Common myeloid progenitor, CD34-positive (primary cell): ENCODE data around the gene FEM1A.

Experiments used
- CTCF ChIA-PET: fragments of 350-600 bp; sonication (Branson Sonifier 250); formaldehyde crosslinking; loops from one replicate; lab custom pipeline; 2021; ENCODE audit warnings: antibody characterized with exemption; lab: Charles Lee
- POLR2A ChIA-PET: fragments of 350-600 bp; sonication (Branson Sonifier 250); formaldehyde crosslinking; loops from one replicate; lab custom pipeline; 2021; ENCODE audit warnings: antibody characterized with exemption; lab: Charles Lee
- DNase-seq, 3 donors: peaks; one replicate each; pipeline versions ENCODE4 v3.0.0 to v3.0.0-alpha.2; 2013
- H3K27ac ChIP-seq, 2 experiments: 1 replicate in 1 of 2; 2 replicates in 1 of 2; pipeline ENCODE4 v1.7.0; 2013; ENCODE audit warnings: inconsistent platforms in 2 of 2, low read length in 2 of 2, mild to moderate bottlenecking in 2 of 2, low read depth in 1 of 2, moderate library complexity in 1 of 2; ENCODE audit not compliant: severe bottlenecking in 2 of 2, insufficient read depth in 1 of 2, poor library complexity in 1 of 2
- H3K27me3 ChIP-seq, 5 experiments: replicated peaks in 2 of 5; 1 replicate in 3 of 5; 2 replicates in 2 of 5; pipeline versions ENCODE4 v1.6.1 to v1.7.0; 2013; ENCODE audit warnings: low read length in 4 of 5, mild to moderate bottlenecking in 2 of 5, moderate library complexity in 2 of 5, inconsistent platforms in 1 of 5; ENCODE audit not compliant: insufficient read depth in 5 of 5, control insufficient read depth in 4 of 5
- H3K36me3 ChIP-seq, 4 experiments: 1 replicate in 2 of 4; 2 replicates in 2 of 4; pipeline versions ENCODE4 v1.6.1 to v1.7.0; 2013; ENCODE audit warnings: low read length in 3 of 4, control low read depth in 1 of 4, mild to moderate bottlenecking in 1 of 4; ENCODE audit not compliant: control insufficient read depth in 4 of 4, insufficient read depth in 4 of 4
- H3K4me1 ChIP-seq, 4 experiments: 1 replicate in 3 of 4; 2 replicates in 1 of 4; pipeline versions ENCODE4 v1.6.1 to v1.7.1; 2013; ENCODE audit warnings: low read length in 3 of 4, mild to moderate bottlenecking in 3 of 4, control low read depth in 1 of 4, inconsistent platforms in 1 of 4, moderate library complexity in 1 of 4; ENCODE audit not compliant: control insufficient read depth in 4 of 4, insufficient read depth in 4 of 4; ENCODE audit errors: control extremely low read depth in 1 of 4
- H3K4me3 ChIP-seq, 7 experiments: 1 replicate in 4 of 7; 2 replicates in 3 of 7; pipeline versions ENCODE4 v1.5.1 to v1.7.0; 2013; ENCODE audit warnings: mild to moderate bottlenecking in 7 of 7, low read length in 6 of 7, moderate library complexity in 6 of 7, inconsistent platforms in 2 of 7, low read depth in 2 of 7, control low read depth in 1 of 7; ENCODE audit not compliant: insufficient read depth in 4 of 7, control insufficient read depth in 1 of 7; ENCODE audit errors: extremely low read depth in 1 of 7
- H3K9me3 ChIP-seq, 5 experiments: 1 replicate in 4 of 5; 2 replicates in 1 of 5; pipeline versions ENCODE4 v1.6.1 to v1.7.1; 2013; ENCODE audit warnings: low read length in 4 of 5, mild to moderate bottlenecking in 2 of 5, inconsistent platforms in 1 of 5, low read depth in 1 of 5, moderate library complexity in 1 of 5; ENCODE audit not compliant: control insufficient read depth in 4 of 5, insufficient read depth in 2 of 5; ENCODE audit errors: control extremely low read depth in 1 of 5
- WGBS: methylation state at CpG from one replicate; pipeline ENCODE4 v1.1.5; 2013; ENCODE audit not compliant: insufficient coverage; 5-methylcytosine and 5-hydroxymethylcytosine counted together

The FEM1A gene

GRCh38 chr19:4806384-4806783, 14.8 kb downstream of the FEM1A start:
- H3K27me3 ChIP-seq, result no peaks in the 10 kb centered on the region
- CTCF ChIA-PET, result interaction anchor here (0.9 to 8.9 kb wide), 7 partner anchors 11 to 227 kb away, joined by 3 to 102 read pairs (median 7); partner anchors contain the start of gene TICAM1
- peaks cover 0 to 20% (median 3%) of the 10 kb centered on the region in 4 experiments for H3K4me1 ChIP-seq
- H3K36me3 ChIP-seq, result no peaks in the 10 kb centered on the region
- POLR2A ChIA-PET, result interaction anchor here (0.6 kb wide), 1 partner anchor 720 kb away, joined by 3 read pairs; no protein-coding TSS in a partner anchor
- WGBS, result 89% methylated on average over 6 of the region's 6 CpGs
- H3K9me3 ChIP-seq, result no peaks in the 10 kb centered on the region
- no peak for DNase-seq
- no peak overlapping the region for H3K27ac ChIP-seq
- H3K4me3 ChIP-seq, result no peak overlapping the region

GRCh38 chr19:4807188-4807587, 15.7 kb downstream of the FEM1A start:
- ChIA-PET POLR2A (no interaction called here), CTCF (interaction anchor here (0.9 to 8.9 kb wide), 6 partner anchors 8 to 226 kb away, joined by 3 to 102 read pairs (median 38); partner anchors contain the start of gene TICAM1)
- Histone ChIP-seq H3K9me3 (no peaks in the 10 kb centered on the region), H3K36me3 (no peaks in the 10 kb centered on the region), H3K27me3 (no peaks in the 10 kb centered on the region), H3K27ac (no peak overlapping the region), H3K4me1 (peaks cover 0 to 22% (median 3%) of the 10 kb centered on the region in 4 experiments), H3K4me3 (no peak overlapping the region)
- WGBS, result 42% methylated on average over 3 of the region's 6 CpGs
- peak in 2 of 3 donors; percentile 56 for DNase-seq

GRCh38 chr19:4811328-4812131, 20.0 kb downstream of the FEM1A start:
- POLR2A ChIA-PET, result no interaction called here
- 73% methylated on average over 12 of the region's 12 CpGs for WGBS
- DNase-seq, result peak; percentile 58 to 79 (median 74)

GRCh38 chr19:4814625-4815425, 23.3 kb downstream of the FEM1A start:
- peak in 2 of 3 donors; percentile 15 to 43 for DNase-seq
- H3K27ac ChIP-seq, result no peak overlapping the region
- POLR2A ChIA-PET, result interaction anchor here (0.6 to 0.7 kb wide), 2 partner anchors 17 to 33 kb away, joined by 3 to 4 read pairs; partner anchors contain the start of gene TICAM1

More at GRCh38 chr19:4811328-4812131, 20.0 kb downstream of the FEM1A start:
- CTCF ChIA-PET, result interaction anchor here (0.6 to 5.9 kb wide), 7 partner anchors 11 to 101 kb away, joined by 4 to 102 read pairs (median 30); partner anchors contain the start of gene TICAM1
- H3K27ac ChIP-seq, result no peak overlapping the region
- H3K9me3 ChIP-seq, result no peaks in the 10 kb centered on the region
- H3K36me3 ChIP-seq, result peaks cover 0 to 6% (median under 1%) of the 10 kb centered on the region in 4 experiments
- H3K4me3 ChIP-seq, result no peak overlapping the region
- H3K4me1 ChIP-seq, result peaks cover 0 to 33% (median 13%) of the 10 kb centered on the region in 4 experiments
- H3K27me3 ChIP-seq, result no peaks in the 10 kb centered on the region

GRCh38 chr19:4815426-4816201, 24.1 kb downstream of the FEM1A start:
- Histone ChIP-seq H3K36me3 (peaks cover 3 to 29% (median 16%) of the 10 kb centered on the region in 4 experiments), H3K27me3 (no peaks in the 10 kb centered on the region), H3K4me3 (peak overlapping the region; percentile 5 to 81 (median 49)), H3K27ac (no peak overlapping the region), H3K4me1 (peaks cover 0 to 13% (median 10%) of the 10 kb centered on the region in 4 experiments), H3K9me3 (no peaks in the 10 kb centered on the region)
- WGBS, result 50% methylated on average over 17 of the region's 28 CpGs
- DNase-seq, result peak; percentile 81 to 84 (median 83)
- CTCF ChIA-PET, result interaction anchor here (1.9 kb wide), 1 partner anchor 35 kb away, joined by 7 read pairs; no protein-coding TSS in a partner anchor
- POLR2A ChIA-PET, result interaction anchor here (0.7 kb wide), 1 partner anchor 16 kb away, joined by 3 read pairs; the partner anchor contains the start of gene TICAM1

More at GRCh38 chr19:4814625-4815425, 23.3 kb downstream of the FEM1A start:
- H3K36me3 ChIP-seq, result peaks cover 3 to 29% (median 16%) of the 10 kb centered on the region in 4 experiments
- H3K4me3 ChIP-seq, result peak overlapping the region in 2 of 7 experiments; percentile 72 to 81
- peaks cover 0 to 13% (median 10%) of the 10 kb centered on the region in 4 experiments for H3K4me1 ChIP-seq
- no peaks in the 10 kb centered on the region for H3K9me3 ChIP-seq
- 64% methylated on average over 5 of the region's 7 CpGs for WGBS
- CTCF ChIA-PET, result interaction anchor here (1.9 kb wide), 1 partner anchor 9 kb away, joined by 8 read pairs; no protein-coding TSS in a partner anchor
- no peaks in the 10 kb centered on the region for H3K27me3 ChIP-seq
